NCI-H1417 (cell line): ENCODE data around the gene SMOC1.
A peak's percentile ranks its signal among the peaks of the same experiment; 100 is the strongest.

ENCODE experiments used
- DNase-seq, 3 experiments: peaks; one replicate each; lab custom pipeline; 2025; lab: John Stamatoyannopoulos, UW

The SMOC1 gene

DNA sequence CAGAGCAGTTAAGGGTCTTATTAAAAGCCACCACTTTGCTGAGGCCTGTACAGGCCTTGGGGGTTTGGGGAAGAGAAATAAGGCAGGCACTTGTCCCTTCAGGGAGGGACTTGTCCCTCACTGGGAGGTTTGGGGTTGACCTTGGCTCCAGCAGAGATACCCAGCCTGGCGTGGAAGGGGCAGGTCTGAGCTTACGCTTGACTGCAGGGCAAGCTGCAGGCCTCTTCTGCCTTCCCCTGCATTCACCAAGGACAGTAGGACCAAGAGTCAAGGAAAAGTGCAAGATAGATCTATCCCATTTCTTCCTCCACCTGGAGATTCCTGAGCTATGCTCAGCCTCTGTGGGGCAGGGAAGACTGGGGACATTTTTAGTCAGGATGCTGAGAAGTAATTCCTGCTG, 154.3 kb downstream of the SMOC1 start:
- DNase-seq: no peak

DNA sequence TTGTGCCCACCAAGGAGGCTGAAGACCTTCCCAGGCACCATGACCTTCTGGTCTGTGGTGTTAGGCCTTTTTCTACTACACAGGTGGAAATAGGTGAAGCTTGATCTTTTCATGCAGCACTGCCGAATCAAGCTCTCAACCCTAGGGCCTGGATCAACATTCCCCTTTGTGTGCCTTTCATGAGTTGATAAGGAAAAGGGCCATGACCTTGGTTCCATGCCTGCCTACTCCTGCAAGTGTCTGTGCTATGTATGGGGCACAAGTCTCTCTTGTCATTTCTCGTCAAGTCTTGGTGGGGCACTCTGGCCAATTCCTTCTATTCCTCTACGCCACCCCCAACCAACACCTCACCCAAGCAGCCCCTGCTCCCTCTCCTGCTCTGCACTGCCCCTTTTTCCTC, 155.0 kb downstream of the SMOC1 start:
- no peak for DNase-seq

DNA sequence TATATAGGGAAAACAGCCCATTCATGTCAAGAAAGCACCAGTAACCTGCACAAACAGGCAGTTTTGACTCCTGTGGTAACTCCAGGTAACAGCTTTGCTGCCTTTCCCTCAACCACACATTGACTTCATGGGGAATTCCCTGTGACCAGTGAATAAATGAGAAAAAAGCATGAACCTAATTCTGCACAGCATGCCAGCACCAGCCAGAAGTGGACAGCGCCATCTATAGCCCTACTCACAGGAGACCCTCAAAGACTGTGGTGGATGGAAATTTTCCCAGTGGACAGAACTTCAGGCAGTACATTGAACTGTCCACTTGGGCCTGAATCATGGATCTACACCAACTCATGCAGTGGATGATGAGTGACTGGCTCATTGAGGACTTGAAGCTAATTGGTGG, 157.4 kb downstream of the SMOC1 start:
- DNase-seq: peak in 1 of 3 experiments; percentile 17

DNA sequence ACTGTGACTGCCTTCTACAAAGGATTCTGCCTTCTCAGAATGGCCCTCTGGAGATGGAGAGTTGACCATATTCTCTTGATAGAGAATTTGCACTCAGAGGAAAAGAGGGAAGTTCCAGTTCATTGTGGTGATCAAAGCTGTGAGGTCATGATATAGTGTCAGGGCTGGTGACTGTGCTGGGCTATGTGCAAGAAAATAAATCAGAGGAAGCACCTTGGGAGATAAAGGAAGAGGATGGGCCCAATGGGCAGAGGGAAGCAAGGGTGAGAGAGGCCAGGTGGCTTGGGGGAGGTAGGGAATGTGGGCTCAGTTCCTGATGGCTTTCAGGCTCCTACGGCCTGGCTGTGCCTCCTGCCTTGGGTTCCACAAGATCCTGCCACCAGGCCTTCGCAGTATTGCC, 163.8 kb downstream of the SMOC1 start:
- DNase-seq: no peak

DNA sequence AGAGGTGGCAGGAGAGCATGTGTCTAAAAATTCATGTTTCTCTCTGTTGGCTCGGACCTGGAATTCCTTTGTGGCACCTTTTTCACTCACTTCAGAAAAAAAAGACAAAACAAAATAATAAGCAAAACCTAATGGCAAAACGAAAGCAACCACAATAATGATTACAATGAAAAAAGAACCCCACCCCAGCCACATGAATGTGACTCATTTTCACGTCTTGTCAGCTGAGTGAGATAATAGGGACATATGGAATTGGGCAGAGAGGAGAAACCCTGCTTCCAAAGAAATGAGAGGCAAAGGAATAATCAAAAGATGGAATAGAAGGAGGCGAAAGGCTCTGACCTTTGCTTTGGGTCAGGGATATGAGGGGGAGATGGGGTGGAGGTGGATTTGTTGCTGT, 166.1 kb downstream of the SMOC1 start:
- no peak for DNase-seq

DNA sequence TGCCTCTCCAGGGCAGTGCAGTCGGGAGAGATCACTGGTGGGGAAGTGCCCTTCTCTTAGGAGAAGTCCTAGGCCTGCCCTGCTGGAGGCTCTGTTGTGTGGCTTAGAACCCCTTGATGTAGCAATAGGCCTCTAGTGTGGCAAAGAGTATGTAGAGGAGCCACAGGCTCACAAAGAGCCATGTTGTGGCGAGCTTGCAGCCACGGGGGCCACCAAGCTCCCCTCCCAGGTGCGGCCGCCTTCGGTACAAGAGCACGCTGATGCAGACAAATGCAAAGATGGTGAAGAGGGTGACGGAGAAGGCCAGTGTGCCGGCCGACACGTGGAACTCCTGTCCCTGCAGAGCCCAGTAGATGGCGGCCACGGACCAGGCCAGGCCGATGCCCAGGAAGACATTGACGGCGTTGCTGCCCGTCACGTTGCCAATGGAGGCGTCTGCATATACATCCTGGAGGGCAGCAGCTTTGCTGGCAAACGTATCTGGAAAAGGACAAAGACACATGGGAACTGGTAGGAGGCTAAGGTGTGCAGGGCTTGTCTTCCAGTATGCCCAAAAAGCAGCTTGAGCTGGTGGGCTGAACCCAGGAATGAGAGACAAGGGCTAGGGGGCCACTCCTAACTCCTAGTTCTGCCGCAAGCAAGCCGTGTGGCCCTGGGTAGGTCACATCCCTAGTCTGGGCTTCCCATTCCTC, 166.8 kb downstream of the SMOC1 start:
- peak; percentile 70 to 87 (median 74) for DNase-seq

DNA sequence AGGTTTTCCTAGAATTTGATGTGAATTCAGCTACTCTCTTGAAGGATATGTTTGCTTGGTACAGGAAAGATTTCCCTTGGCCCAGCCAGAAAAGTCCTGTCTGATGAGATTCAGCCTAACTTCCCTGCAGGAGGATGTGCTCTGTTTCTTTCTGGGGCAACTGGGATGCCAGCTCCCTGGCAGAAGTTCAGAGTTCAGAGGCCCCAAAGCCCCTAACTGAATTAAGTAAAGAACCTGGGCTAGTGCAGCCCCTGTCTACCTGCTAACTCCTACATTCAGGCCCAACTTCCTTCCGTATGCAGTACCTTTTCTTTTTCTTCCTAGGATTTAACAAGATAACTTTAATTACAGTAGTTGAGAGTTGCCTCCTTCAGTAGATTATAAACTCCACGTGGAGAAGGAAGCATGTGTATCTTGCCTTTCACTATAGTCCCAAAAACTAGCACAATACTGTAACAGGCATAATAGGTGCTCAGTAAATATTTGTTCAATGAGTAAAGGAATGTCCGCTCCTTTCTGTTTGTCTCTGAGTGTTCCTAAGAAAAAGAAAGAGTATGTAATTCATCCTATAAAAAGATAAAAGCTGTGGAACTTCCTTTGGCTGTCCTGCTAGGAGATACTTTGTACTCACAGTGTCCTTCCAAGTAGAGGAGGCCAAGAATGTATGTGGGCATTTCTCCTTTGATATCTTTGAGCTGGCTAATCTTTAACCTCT, 168.5 kb downstream of the SMOC1 start:
- DNase-seq: no peak

DNA sequence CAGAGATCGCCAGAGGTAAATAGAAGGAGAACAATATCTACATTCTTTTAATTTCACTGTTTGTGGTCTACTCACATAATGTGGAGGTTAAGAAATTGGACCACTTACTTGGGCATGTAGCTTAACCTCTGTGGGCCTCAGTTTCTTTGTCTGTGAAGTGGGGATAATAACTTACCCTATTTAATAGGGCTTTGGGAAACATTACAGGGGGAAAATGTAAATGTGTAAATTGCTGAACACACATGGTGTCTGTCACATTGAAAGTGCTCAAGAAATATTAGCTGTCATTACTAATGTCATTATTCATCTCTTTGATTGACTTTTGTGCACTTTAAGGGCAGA, 169.1 kb downstream of the SMOC1 start:
- DNase-seq: no peak

DNA sequence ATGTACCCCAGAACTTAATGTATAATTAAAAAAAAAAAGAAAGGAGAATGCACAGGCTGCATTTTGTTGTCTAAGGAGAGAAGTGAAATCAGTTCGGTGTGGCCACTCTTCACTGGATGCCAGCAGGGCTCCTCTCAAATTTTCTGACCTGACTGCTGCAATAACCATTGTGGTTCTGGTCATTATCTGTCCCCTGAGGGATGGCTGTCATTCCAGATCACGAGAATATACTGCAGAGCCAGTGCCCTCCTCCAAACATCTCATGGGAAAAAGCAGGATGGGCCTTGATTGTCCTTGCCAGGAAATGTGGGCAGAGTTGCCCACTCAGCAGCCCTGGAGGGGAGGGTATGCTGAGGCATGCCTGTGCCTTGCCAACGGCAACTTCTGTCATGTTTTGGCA, 170.4 kb downstream of the SMOC1 start:
- no peak for DNase-seq

DNA sequence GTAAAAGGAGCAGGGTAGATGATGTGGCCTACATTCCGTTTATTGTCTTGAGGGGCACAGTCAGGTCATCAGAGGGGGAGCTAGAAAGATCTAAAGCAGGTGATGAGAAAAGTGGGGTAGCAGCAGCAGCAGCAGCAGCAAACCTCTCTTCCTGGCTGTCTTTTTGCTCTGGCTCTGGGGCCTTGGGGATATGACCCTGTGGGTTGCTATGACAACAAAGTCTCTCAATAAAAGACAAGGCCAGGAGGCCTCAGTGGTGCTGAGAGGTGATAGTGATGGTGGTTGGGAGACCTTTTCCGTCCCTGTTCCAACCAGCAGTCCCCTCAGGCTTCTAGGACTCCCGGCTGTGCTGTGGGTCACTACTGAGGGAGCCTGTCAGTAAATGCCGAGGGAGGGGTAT, 170.9 kb downstream of the SMOC1 start:
- DNase-seq: peak in 1 of 3 experiments; percentile 8

DNA sequence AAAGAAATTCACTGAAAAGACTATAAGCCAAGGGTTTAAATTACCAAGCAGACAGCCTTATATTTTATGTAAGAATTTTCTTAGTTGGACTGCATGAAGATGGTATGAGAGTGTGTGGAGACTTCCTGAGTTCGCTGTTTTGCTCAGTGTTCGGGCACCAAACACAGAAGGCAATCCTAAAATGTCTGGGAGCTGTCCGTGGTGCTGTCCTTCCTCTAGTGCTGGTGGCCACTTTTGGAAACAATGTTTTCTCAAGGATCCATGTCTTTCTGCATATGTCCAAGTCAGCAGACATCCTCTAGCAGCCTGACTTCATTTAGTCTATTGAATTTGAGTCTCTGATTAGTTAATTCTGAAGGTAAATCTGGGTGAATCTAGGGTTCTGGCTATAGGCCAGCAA, 173.8 kb downstream of the SMOC1 start:
- DNase-seq: no peak

DNA sequence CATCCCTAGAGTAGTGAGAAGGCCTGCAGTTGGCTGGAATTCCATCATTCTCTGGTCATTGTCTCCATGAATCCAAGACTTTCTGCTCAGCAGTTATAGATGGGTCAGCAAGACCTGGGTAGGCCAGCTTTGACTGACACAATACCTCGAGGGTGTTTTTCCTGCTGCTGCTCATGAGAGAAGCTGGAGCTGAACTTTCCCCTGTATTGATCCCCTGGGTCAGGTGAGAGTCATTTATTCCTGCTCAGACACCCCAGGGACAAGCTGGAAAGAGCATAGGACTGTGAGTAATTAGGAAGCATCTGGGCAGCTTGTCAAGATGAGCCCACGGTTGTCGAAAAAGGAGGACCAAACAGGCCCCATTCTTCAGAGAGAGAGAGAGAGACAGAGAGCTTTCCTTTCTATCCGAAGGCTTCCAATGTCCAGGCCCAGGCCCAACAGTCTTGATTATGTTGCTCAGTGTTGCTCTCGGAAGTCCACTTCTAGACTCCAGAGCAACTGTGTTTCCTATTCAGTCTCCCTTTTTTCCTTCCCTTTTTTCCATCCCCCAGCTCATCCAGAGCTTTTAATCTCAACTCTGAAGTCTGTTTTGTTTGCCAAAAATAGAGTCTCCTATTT, 178.4 kb downstream of the SMOC1 start:
- no peak for DNase-seq

DNA sequence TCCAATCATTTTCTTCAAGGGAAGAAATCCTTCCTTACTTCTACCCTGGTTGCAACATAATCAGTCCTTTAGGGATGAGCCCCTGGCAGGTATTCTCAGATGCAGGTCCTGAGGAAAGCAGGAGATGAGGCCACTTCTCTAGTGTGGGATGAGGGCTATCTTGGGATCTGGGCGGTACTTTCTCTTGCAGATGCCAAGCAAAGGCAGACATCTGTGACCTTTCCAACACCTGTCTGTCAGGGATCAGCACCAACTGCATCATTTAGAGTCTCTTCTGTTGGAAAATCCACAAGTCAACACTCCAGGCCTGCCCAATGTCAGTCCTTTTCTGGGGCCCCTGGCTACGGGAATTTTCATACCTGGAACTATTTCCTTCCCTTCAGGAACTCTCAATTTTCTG, 180.3 kb downstream of the SMOC1 start:
- DNase-seq: no peak

DNA sequence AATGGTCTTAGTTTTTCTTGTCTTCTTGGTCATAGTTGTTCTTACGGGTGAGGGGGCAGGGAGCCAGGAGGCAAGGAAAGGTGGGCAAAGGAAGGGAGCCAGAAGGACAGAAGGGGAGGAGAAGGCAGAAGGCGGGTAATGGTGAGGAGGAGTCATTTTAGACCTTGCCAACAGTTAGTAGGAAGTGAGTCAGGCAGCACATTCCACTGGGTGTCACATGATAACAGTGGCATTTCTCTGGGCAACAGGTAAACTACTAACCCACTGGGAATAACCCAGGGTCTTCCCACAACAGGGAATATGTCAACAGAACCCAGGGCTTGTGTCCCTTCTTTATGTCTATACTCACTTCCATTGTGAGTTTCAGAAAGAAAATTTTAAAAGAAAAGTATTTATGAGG, 181.9 kb downstream of the SMOC1 start:
- no peak for DNase-seq

DNA sequence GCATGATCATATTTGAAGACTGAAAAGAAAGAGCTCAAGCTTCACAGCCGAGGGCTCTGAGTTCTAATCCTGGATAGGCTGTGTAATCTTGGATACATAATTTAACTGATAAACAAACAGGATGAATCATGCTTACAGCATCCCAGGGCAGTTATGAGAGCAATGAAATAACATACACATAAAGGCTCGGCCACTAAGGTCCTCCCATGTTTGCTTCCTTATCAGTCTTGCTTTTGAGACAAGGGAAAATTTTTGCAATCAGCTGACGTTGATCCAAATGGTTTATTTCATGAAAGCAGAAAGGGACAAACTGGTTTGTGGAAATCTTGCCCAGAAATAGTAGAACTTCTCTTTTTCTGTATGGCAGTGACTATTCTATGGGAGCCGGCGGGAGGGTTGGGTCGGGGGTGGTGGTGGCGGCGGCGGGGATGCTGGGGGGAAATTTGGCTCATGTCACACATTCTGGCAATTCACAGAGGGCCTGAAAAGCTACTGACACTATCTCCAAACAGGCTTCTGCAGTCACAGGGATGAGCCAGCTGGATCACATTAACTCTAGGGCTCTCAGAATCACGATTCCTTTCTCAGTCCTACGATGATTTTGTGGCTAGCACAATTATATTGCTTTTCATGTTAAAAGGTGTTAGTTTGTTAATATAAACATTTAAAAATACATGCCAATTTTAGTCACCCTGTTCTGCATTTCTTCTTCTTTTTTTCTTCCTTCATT, 185.1 kb downstream of the SMOC1 start:
- no peak for DNase-seq

DNA sequence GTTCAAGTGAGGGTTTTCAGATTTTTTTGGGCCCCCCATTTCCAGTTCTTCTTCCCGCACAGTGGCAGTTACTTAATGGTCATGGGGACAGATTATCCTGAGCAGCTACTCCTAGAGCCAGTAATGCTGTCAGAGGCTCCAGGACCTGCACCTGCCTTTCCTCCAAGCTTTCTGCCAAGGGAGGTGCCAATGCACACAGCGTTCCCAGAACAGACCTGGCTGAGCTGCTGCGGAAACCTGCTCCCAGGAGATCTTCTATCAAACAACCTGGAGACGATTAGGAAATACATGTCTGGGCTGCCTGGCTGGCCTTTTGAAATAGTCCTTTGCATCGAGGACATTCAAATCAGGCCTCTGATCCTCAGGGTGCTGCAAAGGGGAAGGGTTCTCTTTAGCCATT, 188.6 kb downstream of the SMOC1 start:
- no peak for DNase-seq

DNA sequence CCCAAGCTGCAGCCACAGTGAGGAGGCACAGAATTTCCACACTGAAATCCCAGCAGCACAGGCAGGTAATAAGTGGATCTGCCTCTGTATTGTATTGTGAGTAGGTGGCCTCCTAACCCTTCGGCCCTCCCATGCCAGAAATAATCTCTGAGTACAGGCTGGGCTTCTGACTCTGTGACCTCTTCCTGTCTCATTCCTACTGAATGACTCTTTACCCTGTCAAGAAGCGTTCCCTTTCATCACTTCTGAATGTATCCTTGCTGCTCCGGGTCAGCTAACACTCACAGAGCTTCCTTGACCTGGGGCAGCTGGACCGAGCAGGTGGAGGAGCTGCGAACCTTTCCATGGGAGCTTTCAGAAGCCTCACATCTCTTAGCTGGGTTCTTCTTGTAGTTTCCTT, 190.0 kb downstream of the SMOC1 start:
- DNase-seq: no peak

DNA sequence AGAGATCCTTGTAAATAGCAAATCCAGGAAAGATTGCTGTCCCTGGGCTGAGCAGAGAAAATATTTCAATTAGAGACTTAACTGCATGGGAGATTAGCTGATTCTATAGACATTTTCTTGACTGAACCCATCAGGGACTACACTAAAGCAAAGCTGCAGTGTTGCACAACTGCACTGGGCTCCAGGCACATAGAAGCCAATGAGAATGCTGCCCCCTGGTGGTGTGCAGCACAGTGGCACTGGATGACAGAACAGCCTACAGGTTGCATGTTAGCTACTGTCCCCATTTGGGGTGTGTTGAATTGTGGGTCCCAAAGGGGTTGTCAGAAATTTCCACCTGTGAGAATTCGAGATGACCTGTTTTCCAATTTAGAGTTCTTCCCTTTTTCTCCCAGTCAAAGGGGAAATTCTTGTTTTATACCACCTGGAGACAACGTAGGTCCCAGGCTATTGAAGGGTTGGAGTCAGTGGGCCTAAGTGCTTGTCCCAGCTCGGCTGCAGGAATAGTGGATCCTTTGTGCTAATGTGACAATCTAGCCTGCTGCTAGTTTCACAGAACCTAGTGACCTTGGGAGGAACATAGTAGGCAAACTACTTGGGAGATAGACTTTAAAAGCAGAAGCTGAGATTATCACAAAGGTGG, 194.8 kb downstream of the SMOC1 start:
- peak; percentile 59 to 85 (median 74) for DNase-seq

DNA sequence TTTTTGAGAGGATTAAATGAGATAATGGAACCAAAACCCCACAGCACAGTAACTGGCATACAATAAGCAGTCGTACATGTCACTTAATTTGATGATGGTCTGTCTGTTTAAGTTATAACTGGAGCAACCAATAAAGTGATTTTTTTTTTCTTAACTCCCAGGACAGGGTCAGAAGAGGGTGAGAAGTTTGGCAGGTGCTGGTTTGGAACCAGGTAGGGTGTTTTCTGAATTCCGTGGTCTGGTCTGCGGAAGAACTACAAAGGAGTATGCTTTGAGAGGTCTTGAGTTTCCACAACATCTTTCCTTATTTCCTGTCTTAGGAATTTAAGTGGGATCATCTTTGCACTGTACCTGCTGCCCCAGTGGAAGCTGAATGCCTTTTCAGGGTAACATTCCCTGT, 197.8 kb downstream of the SMOC1 start:
- no peak for DNase-seq

DNA sequence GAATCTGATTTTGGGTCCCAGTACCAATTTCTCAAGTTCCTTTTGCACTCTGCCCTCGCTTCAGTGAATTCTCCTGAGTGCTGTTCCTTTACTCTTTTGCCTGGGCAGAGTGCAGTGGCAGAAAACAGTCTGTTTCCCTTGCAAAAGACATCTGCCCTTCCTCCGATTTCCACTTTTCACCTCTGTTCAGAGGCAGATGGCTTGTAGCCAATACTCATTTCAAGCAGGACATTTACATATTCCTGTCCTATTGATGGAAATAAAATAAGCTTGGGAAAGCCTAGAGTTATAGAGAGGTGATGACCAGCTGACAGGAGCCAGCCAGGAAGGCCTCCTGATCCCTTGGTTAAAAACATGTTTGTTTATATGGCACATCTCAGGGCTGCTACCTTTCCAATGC, 198.5 kb downstream of the SMOC1 start:
- peak in 1 of 3 experiments; percentile 63 for DNase-seq

DNA sequence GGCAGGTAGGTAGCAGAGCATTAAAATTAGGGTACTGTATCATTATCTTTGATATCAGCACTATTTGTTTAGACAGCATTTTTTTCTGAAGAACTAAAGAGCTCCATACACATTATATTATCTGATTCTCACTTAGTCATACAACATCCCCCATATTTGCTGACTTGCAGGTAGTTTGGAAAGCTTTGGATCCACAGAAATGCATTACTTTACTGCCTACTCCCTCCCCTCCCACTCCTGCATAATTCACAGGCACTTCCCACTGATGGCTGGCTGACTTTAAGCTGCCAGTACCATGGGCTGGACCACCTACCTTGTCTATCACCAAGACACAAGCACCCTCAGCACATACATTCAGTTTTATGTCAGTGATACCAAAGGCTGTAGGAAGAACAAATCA, 199.1 kb downstream of the SMOC1 start:
- no peak for DNase-seq

DNA sequence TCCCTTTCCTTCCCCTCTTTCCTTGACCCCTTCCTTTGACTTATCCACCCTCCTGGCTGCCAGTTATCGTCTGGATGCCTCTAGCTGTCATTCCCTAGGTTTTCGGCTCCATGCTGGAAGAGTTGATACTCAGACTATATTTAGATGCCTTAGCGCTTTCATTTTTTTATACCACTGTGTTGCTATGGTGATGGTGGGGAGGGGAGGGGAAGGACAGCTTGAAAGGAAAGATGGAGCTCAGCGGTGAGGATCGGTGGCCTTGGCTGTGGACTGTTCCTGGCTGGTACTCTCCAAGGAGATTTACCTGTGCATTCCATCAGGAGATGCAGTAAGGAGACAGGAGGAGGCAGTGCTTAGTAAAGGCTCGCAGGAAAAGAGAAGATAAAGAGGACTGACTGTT, 200.9 kb downstream of the SMOC1 start:
- peak in 1 of 3 experiments; percentile 12 for DNase-seq
